ENCODE results near the gene GALNT17. TPM values are rescaled to one million over a fixed set of nuclear protein-coding genes. Genes with fewer than 3 reads are reported as not detected.

GALNT17 gene
- total RNA-seq (10 to 100 TPM in 5 of 9 donors, 1 to 10 TPM in 3, under 1 TPM in 1; 0.94 to 37.5 (median 10.2) TPM), polyA plus RNA-seq (1 to 10 TPM; 3.1 to 5.1 (median 3.8) TPM)
- long read RNA-seq, donor 1, result 0 reads
- long read RNA-seq, donor 2, result 0 reads
- long read RNA-seq, donor 3, result 0 reads
- long read RNA-seq, donor 4, partial matches to known transcripts, result 2 of 2 reads
- long read RNA-seq, donor 4, other reads (novel, unspliced or antisense), result 0 of 2 reads
- long read RNA-seq, donor 5, partial matches to known transcripts, result 2 of 6 reads
- long read RNA-seq, donor 5, other reads (novel, unspliced or antisense), result 1 of 6 reads
- long read RNA-seq, donor 6, partial matches to known transcripts, result 3 of 3 reads
- long read RNA-seq, donor 6, other reads (novel, unspliced or antisense), result 0 of 3 reads
- long read RNA-seq, donor 7, result 0 reads
- long read RNA-seq, donor 8, result 0 reads
- long read RNA-seq, donor 9, partial matches to known transcripts, result 0 of 1 reads
- long read RNA-seq, donor 9, other reads (novel, unspliced or antisense), result 0 of 1 reads
- long read RNA-seq, donor 10, result 0 reads

DNA sequence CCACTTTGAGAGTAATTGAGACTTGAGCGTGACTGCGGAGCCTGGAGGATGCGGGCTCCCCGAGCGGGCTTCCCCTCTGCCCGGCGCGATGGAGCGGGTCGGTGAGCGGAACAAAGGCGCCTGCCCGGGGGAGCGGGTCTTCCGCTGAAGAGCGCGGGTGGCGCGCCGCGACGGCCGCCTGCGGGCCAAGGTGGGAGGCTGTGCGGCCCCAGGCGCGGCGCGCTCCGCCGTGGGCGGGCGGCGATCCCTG lies at the start of gene GALNT17:
Gene GALNT17 (plus strand): TSS at position 18 of the 250 bp plus-strand sequence.
- WGBS, 4 donors, result 1% methylated on average over 34 of the region's 34 CpGs; no CpG with 5 or more reads in 2 of the 4 donors
- H3K4me1 ChIP-seq (replicated peaks in 1 of 2), result no peaks in the 10 kb centered on the region
- intact Hi-C loops (cut with DNase I), result loop anchor here in 1 of 2 donors (5.0 kb wide), 1 partner anchor 600 kb away; no protein-coding TSS in a partner anchor
- DNase-seq, result no peak
- H3K27ac ChIP-seq, result peak within 1 kb of the TSS in 2 of 5 donors; percentile 44 to 66
- H3K9me3 ChIP-seq (replicated peaks in 1 of 3), result no peaks in the 10 kb centered on the region
- H3K27me3 ChIP-seq, result peaks cover 18% of the 10 kb centered on the region
- H3K4me3 ChIP-seq, result peak within 1 kb of the TSS in 2 of 4 donors; percentile 28 to 55
- no peak for TF ChIP-seq POLR2A (IDR thresholded peaks at IDR 0.05)
- TF ChIP-seq, protein P1, sequence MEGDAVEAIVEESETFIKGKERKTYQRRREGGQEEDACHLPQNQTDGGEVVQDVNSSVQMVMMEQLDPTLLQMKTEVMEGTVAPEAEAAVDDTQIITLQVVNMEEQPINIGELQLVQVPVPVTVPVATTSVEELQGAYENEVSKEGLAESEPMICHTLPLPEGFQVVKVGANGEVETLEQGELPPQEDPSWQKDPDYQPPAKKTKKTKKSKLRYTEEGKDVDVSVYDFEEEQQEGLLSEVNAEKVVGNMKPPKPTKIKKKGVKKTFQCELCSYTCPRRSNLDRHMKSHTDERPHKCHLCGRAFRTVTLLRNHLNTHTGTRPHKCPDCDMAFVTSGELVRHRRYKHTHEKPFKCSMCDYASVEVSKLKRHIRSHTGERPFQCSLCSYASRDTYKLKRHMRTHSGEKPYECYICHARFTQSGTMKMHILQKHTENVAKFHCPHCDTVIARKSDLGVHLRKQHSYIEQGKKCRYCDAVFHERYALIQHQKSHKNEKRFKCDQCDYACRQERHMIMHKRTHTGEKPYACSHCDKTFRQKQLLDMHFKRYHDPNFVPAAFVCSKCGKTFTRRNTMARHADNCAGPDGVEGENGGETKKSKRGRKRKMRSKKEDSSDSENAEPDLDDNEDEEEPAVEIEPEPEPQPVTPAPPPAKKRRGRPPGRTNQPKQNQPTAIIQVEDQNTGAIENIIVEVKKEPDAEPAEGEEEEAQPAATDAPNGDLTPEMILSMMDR (IDR thresholded peaks at IDR 0.05), result no peak
- no peaks in the 10 kb centered on the region for H3K36me3 ChIP-seq (replicated peaks in 1 of 2)

DNA sequence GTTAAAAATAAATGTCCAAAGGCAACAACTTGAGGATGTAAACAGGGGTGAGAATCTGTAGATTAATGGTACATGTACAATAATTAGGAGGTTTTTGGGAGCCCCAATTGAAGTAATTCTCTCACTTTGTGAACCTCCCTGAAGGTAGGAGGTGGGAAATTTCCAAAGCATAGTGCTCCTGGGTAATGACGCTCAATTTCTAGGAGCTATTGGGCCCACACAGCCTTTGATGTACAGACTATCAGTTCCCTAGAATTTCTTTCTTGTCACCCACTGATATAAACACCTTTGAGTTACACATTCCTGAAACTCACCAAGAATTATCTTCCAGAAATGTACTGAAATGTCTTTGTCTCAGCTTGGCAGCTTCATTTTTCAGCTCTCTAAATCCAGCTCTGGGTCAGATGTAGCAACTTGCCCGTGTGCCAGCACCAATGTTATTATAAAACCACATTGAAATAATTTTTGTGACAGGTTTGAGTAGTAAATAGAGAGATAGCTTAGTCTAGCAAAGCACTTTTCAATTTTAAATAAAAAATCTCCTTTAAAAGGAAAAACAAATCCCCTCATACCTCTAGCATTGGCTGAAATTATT lies 36.6 kb upstream of the GALNT17 start:
- Histone ChIP-seq H3K27ac (no peak overlapping the region), H3K4me1 (replicated peaks in 1 of 2) (no peaks in the 10 kb centered on the region), H3K36me3 (replicated peaks in 1 of 2) (no peaks in the 10 kb centered on the region), H3K9me3 (replicated peaks in 1 of 3) (no peaks in the 10 kb centered on the region), H3K4me3 (no peak overlapping the region), H3K27me3 (no peaks in the 10 kb centered on the region)
- intact Hi-C loops (cut with DNase I), result no loop called here
- 74 to 83% (median 76%) methylated on average over 2 of the region's 2 CpGs for WGBS, 4 donors
- TF ChIP-seq, protein P1 (IDR thresholded peaks at IDR 0.05), result no peak
- no peak for TF ChIP-seq POLR2A (IDR thresholded peaks at IDR 0.05)
- DNase-seq, result no peak

DNA sequence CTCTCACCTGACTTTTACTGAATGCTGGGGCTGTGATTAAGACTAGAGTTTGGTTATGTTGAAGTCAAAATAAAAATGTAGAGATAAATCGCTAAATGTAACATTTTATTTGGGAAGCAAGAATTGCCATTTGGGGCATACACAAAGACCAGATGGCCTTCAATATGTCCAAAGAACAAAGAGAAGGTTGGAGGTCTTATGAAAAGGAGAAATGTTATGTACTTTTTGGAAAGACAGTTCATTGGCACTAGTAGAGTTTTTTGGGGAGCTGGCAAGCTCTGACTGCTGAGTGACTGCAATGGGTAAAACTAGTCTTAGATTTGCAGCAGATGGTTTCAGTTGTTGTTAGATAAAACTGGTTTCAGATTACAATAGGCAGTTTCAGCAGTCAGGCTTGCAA lies 35.6 kb upstream of the GALNT17 start:
- H3K27me3 ChIP-seq, result no peaks in the 10 kb centered on the region
- H3K4me1 ChIP-seq (replicated peaks in 1 of 2), result no peaks in the 10 kb centered on the region
- DNase-seq, result no peak
- WGBS, 4 donors, result 92 to 100% (median 93%) methylated on average over 1 of the region's 1 CpG
- TF ChIP-seq POLR2A (IDR thresholded peaks at IDR 0.05), result no peak
- no peak overlapping the region for H3K27ac ChIP-seq
- H3K36me3 ChIP-seq (replicated peaks in 1 of 2), result no peaks in the 10 kb centered on the region
- intact Hi-C loops (cut with DNase I), result no loop called here
- no peak overlapping the region for H3K4me3 ChIP-seq
- no peaks in the 10 kb centered on the region for H3K9me3 ChIP-seq (replicated peaks in 1 of 3)

DNA sequence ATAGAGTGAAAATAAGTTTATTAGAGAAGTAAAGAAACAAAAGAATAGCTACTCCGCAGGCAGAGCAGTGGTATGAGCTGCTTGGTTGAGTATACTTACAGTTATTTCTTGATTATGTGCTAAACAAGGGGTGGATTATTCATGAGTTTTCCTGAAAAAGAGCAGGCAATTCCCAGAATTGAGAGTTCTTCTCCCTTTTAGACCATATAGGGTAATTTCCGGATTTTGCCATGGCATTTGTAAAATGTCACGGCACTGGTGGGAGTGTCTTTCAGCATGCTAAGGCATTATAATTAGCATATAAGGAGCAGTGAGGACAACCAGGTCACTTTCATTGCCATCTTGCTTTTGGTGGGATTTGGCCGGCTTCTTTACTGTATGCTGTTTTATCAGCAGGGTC lies 25.7 kb upstream of the GALNT17 start:
- TF ChIP-seq, protein P1 (IDR thresholded peaks at IDR 0.05), result no peak
- no peak for TF ChIP-seq POLR2A (IDR thresholded peaks at IDR 0.05)
- Histone ChIP-seq H3K9me3 (replicated peaks in 1 of 3) (no peaks in the 10 kb centered on the region), H3K4me1 (replicated peaks in 1 of 2) (no peaks in the 10 kb centered on the region), H3K36me3 (replicated peaks in 1 of 2) (no peaks in the 10 kb centered on the region), H3K27ac (no peak overlapping the region), H3K27me3 (no peaks in the 10 kb centered on the region), H3K4me3 (no peak overlapping the region)
- intact Hi-C loops (cut with DNase I), result no loop called here
- WGBS, 4 donors, result 75 to 90% (median 82%) methylated on average over 4 of the region's 4 CpGs
- DNase-seq, result no peak
